Spleen (tissue), 7 donors: ENCODE data around the gene LDB2.

ENCODE experiments used
- POLR2A ChIP-seq, 3 donors: fragments of 450-650 bp; IDR thresholded peaks; one replicate each; pipeline ENCODE4 v1.5.1; 2017; ENCODE audit warnings: antibody characterized with exemption in 3 of 3, mild to moderate bottlenecking in 1 of 3
- TF ChIP-seq, protein P1 (sequence below), 11 experiments: fragments of 200-600 bp in 7 of 11; fragments of 450-650 bp in 4 of 11; sonication (generic) in 4 of 11; IDR thresholded peaks in 8 of 11; conservative IDR thresholded peaks in 3 of 11; 1 replicate in 7 of 11; 2 replicates in 4 of 11; pipeline versions ENCODE4 v1.4.0 to v1.8.0; 2016 to 2021; ENCODE audit warnings: antibody characterized with exemption in 11 of 11, inconsistent platforms in 4 of 11, mild to moderate bottlenecking in 1 of 11
- donor health status: DM: no; HTN: no; CAD: no; lungs with moderate emphysema.
- donor health status: DM: no; HTN: no; CAD: no.
- donor health status: DM: no; HTN: no; CAD: no.

DNA sequence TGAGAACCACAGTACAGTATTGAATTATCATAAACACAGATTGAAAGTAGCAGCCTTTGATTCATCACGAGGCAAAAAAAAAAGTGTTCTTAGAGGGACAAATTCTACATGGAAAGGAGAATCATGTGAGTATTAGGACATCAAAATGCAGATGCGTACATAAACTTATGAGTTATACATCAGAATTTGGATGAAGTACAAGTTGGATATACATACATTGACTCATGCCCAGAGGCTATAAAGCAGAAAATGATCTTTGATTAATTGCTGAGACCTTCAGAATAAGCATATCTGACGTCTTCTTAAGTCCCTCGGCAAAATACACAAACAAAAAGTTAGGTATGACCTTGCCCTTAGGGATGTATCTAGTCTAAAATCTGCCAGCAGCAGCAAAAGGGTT, 206.4 kb downstream of the LDB2 start:
- TF ChIP-seq, protein P1, sequence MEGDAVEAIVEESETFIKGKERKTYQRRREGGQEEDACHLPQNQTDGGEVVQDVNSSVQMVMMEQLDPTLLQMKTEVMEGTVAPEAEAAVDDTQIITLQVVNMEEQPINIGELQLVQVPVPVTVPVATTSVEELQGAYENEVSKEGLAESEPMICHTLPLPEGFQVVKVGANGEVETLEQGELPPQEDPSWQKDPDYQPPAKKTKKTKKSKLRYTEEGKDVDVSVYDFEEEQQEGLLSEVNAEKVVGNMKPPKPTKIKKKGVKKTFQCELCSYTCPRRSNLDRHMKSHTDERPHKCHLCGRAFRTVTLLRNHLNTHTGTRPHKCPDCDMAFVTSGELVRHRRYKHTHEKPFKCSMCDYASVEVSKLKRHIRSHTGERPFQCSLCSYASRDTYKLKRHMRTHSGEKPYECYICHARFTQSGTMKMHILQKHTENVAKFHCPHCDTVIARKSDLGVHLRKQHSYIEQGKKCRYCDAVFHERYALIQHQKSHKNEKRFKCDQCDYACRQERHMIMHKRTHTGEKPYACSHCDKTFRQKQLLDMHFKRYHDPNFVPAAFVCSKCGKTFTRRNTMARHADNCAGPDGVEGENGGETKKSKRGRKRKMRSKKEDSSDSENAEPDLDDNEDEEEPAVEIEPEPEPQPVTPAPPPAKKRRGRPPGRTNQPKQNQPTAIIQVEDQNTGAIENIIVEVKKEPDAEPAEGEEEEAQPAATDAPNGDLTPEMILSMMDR (IDR thresholded peaks at IDR 0.05 in 8 of 11, conservative IDR thresholded peaks at IDR 0.05 in 3 of 11), result no peak
- TF ChIP-seq POLR2A (IDR thresholded peaks at IDR 0.05), result no peak
